SK-N-SH treated with all-trans-retinoic acid at 6 μM for 48 hours (cell line): ENCODE measurements around the gene TRPM2.

Experiments
- ATAC-seq: fragments of 200-7000 bp; cut with Tn5 transposase; 3 replicates; pipeline ENCODE4 v1.9.1; 2020; ENCODE audit warnings: mild to moderate bottlenecking, moderate library complexity
- ARNTL ChIP-seq: fragments of 450-650 bp; formaldehyde crosslinking; IDR thresholded peaks from 2 replicates; pipeline ENCODE4 v1.5.0; 2020; ENCODE audit warnings: low read depth, mild to moderate bottlenecking, moderate library complexity, borderline replicate concordance
- BACH2 ChIP-seq: fragments of 250-450 bp; sonication (Bioruptor Pico); IDR thresholded peaks from 2 replicates; pipeline ENCODE4 v1.9.0; 2021; ENCODE audit warnings: mild to moderate bottlenecking, borderline replicate concordance
- CSDC2 ChIP-seq: fragments of 250-450 bp; sonication (Bioruptor Pico); IDR thresholded peaks from 2 replicates; pipeline ENCODE4 v1.5.0; 2020; ENCODE audit warnings: mild to moderate bottlenecking, moderate library complexity
- ESRRG ChIP-seq: fragments of 250-450 bp; sonication (Bioruptor Pico); IDR thresholded peaks from 2 replicates; pipeline ENCODE4 v1.6.1; 2021; ENCODE audit warnings: mild to moderate bottlenecking
- GLIS3 ChIP-seq: fragments of 250-450 bp; sonication (Bioruptor Pico); IDR thresholded peaks from 2 replicates; pipeline ENCODE4 v1.5.0; 2020; ENCODE audit warnings: mild to moderate bottlenecking, moderate library complexity
- ISL1 ChIP-seq: fragments of 250-450 bp; sonication (Bioruptor Pico); IDR thresholded peaks from 2 replicates; pipeline ENCODE4 v2.1.2; 2022; ENCODE audit warnings: mild to moderate bottlenecking, moderate library complexity
- OSR1 ChIP-seq: fragments of 250-450 bp; sonication (Bioruptor Pico); IDR thresholded peaks from 2 replicates; pipeline ENCODE4 v1.8.0; 2022; ENCODE audit warnings: moderate library complexity, mild to moderate bottlenecking, inconsistent platforms
- PPARA ChIP-seq: fragments of 250-450 bp; sonication (Bioruptor Pico); IDR thresholded peaks from 2 replicates; pipeline ENCODE4 v1.5.0; 2020; ENCODE audit warnings: mild to moderate bottlenecking, borderline replicate concordance
- RARB ChIP-seq: fragments of 250-450 bp; sonication (Bioruptor Pico); IDR thresholded peaks from 2 replicates; pipeline ENCODE4 v1.8.0; 2021; ENCODE audit warnings: mild to moderate bottlenecking, moderate library complexity
- SNAI2 ChIP-seq: fragments of 250-450 bp; sonication (Bioruptor Pico); IDR thresholded peaks from 2 replicates; pipeline ENCODE4 v1.5.0; 2020; ENCODE audit warnings: mild to moderate bottlenecking, moderate library complexity
- TCF4 ChIP-seq: fragments of 250-450 bp; sonication (Bioruptor Pico); IDR thresholded peaks from 2 replicates; pipeline ENCODE4 v1.8.0; 2021; ENCODE audit warnings: mild to moderate bottlenecking, moderate library complexity, borderline replicate concordance
- TOX ChIP-seq: fragments of 250-450 bp; sonication (Bioruptor Pico); IDR thresholded peaks from 2 replicates; pipeline ENCODE4 v1.8.0; 2021; ENCODE audit warnings: mild to moderate bottlenecking, moderate library complexity, borderline replicate concordance
- ZFP3 ChIP-seq: fragments of 250-450 bp; sonication (Bioruptor Pico); IDR thresholded peaks from 2 replicates; pipeline ENCODE4 v1.5.0; 2020; ENCODE audit warnings: mild to moderate bottlenecking, moderate library complexity
- ZFP30 ChIP-seq: fragments of 450-650 bp; formaldehyde crosslinking; IDR thresholded peaks from 2 replicates; pipeline ENCODE4 v1.5.0; 2022; ENCODE audit warnings: mild to moderate bottlenecking, moderate library complexity
- ZNF565 ChIP-seq: fragments of 450-650 bp; formaldehyde crosslinking; conservative IDR thresholded peaks from 2 replicates; pipeline ENCODE4 v1.5.0; 2020; ENCODE audit warnings: low read depth, mild to moderate bottlenecking, moderate library complexity
- ZNF70 ChIP-seq: fragments of 450-650 bp; formaldehyde crosslinking; IDR thresholded peaks from 2 replicates; pipeline ENCODE4 v1.5.0; 2020; ENCODE audit warnings: mild to moderate bottlenecking, moderate library complexity
- ZNF8 ChIP-seq: fragments of 450-650 bp; formaldehyde crosslinking; IDR thresholded peaks from 2 replicates; pipeline ENCODE4 v1.5.0; 2020; ENCODE audit warnings: mild to moderate bottlenecking, moderate library complexity
- TF ChIP-seq, protein P1 (sequence below): fragments of 250-450 bp; sonication (Bioruptor Pico); IDR thresholded peaks from 2 replicates; pipeline ENCODE4 v1.5.1; 2021; ENCODE audit warnings: mild to moderate bottlenecking, moderate library complexity
- TF ChIP-seq, protein P2 (sequence below): fragments of 250-450 bp; sonication (Bioruptor Pico); IDR thresholded peaks from 2 replicates; pipeline ENCODE4 v1.8.0; 2020; ENCODE audit warnings: mild to moderate bottlenecking, moderate library complexity, borderline replicate concordance
- TF ChIP-seq, protein P3 (sequence below): fragments of 250-450 bp; sonication (Bioruptor Pico); IDR thresholded peaks from 2 replicates; pipeline ENCODE4 v1.8.0; 2021; ENCODE audit warnings: low read depth, mild to moderate bottlenecking, moderate library complexity, borderline replicate concordance
- TF ChIP-seq, protein P4 (sequence below): fragments of 250-450 bp; sonication (Bioruptor Pico); IDR thresholded peaks from 2 replicates; pipeline ENCODE4 v1.5.0; 2020; ENCODE audit warnings: mild to moderate bottlenecking, moderate library complexity
- TF ChIP-seq, protein P5 (sequence below): fragments of 250-450 bp; sonication (Bioruptor Pico); IDR thresholded peaks from 2 replicates; pipeline ENCODE4 v1.5.1; 2020; ENCODE audit warnings: low read depth, mild to moderate bottlenecking, moderate library complexity

TRPM2 gene

DNA sequence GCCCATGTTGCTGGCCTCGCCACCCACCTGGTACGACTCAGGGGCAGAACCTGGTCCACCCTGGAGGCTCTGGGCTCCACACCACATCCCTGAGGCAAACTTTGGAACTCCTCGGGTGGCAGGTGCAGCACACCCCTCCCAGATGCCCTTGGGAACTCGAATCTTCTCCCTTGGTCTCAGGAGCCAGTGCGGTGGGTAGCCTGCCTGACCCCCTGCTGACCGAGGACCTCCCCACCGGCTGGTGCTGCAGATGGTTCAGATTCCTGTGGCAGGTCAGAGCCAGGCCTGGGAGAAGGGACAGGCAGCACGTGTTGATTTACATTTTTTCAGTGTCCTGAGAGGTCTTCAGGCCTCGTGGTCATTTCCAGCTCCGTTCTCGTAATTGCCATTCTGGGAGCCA is 7.9 kb upstream of the TRPM2 start:
- ATAC-seq = no peak
- TF ChIP-seq SNAI2 (no peak), ZFP30 (no peak), ESRRG (CRISPR knock-in tag) (no peak), ZFP3 (CRISPR knock-in tag) (no peak), ZNF565 (no peak)

DNA sequence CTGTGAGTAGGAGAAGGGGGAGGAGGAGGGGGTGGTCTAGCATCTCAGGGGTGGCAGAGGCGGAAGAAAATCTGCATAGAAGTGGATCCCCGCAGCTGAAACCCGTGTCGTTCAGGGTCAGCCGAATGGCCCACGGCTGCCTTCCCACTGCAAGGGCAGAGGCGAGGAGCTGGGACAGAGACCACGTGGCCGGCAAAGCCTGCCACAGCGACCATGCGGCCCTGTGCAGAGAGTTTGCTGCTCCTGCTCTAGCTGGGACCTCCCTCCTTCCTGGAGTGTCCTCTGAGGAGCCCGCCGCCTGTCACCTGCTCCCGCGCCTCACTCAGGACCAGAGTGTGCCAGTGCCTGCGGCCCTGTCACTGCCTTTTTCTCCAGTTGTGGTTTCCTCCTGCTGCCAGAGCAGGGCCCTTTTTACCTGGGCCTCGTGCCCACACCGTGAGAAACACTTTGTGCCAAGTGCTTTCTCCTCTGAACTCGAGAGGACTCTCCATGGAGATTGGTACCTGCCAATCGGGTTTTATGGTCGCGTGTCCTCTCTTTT is 5.4 kb upstream of the TRPM2 start:
- TF ChIP-seq ZFP3 (CRISPR knock-in tag) (no peak), RARB (CRISPR knock-in tag) (no peak), ARNTL (CRISPR knock-in tag) (no peak), OSR1 (no peak), TCF4 (no peak), ZFP30 (no peak), BACH2 (CRISPR knock-in tag) (no peak)
- TF ChIP-seq, protein P1, sequence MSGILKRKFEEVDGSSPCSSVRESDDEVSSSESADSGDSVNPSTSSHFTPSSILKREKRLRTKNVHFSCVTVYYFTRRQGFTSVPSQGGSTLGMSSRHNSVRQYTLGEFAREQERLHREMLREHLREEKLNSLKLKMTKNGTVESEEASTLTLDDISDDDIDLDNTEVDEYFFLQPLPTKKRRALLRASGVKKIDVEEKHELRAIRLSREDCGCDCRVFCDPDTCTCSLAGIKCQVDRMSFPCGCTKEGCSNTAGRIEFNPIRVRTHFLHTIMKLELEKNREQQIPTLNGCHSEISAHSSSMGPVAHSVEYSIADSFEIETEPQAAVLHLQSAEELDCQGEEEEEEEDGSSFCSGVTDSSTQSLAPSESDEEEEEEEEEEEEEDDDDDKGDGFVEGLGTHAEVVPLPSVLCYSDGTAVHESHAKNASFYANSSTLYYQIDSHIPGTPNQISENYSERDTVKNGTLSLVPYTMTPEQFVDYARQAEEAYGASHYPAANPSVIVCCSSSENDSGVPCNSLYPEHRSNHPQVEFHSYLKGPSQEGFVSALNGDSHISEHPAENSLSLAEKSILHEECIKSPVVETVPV (CRISPR knock-in tag) = no peak
- TF ChIP-seq, protein P2, sequence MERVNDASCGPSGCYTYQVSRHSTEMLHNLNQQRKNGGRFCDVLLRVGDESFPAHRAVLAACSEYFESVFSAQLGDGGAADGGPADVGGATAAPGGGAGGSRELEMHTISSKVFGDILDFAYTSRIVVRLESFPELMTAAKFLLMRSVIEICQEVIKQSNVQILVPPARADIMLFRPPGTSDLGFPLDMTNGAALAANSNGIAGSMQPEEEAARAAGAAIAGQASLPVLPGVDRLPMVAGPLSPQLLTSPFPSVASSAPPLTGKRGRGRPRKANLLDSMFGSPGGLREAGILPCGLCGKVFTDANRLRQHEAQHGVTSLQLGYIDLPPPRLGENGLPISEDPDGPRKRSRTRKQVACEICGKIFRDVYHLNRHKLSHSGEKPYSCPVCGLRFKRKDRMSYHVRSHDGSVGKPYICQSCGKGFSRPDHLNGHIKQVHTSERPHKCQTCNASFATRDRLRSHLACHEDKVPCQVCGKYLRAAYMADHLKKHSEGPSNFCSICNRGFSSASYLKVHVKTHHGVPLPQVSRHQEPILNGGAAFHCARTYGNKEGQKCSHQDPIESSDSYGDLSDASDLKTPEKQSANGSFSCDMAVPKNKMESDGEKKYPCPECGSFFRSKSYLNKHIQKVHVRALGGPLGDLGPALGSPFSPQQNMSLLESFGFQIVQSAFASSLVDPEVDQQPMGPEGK (CRISPR knock-in tag) = no peak

DNA sequence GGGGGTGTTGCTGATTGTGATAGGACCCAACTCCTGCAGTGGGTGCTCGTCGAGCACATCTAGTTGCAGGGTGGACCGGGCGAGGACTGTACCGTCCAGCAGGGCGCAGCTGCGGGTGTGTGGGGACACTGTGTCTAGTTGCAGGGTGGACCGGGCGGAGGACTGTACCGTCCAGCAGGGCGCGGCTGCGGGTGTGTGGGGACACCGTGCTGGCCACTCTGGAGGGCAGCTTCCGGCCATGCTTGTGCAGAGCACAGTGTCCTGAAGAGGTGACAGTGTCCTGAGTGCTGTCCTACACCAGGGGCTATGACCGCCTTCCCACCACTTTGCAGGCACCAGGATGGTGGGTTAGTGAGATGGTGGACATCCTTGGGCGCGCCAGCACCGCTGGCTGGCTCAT is 4.6 kb upstream of the TRPM2 start:
- TF ChIP-seq PPARA (no peak), TCF4 (no peak), RARB (CRISPR knock-in tag) (no peak), OSR1 (no peak), ZNF8 (CRISPR knock-in tag) (no peak), ZNF70 (CRISPR knock-in tag) (no peak), ISL1 (no peak), TOX (CRISPR knock-in tag) (no peak), ARNTL (CRISPR knock-in tag) (no peak)
- TF ChIP-seq, protein P3, sequence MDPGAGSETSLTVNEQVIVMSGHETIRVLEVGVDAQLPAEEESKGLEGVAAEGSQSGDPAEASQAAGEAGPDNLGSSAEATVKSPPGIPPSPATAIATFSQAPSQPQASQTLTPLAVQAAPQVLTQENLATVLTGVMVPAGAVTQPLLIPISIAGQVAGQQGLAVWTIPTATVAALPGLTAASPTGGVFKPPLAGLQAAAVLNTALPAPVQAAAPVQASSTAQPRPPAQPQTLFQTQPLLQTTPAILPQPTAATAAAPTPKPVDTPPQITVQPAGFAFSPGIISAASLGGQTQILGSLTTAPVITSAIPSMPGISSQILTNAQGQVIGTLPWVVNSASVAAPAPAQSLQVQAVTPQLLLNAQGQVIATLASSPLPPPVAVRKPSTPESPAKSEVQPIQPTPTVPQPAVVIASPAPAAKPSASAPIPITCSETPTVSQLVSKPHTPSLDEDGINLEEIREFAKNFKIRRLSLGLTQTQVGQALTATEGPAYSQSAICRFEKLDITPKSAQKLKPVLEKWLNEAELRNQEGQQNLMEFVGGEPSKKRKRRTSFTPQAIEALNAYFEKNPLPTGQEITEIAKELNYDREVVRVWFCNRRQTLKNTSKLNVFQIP (CRISPR knock-in tag) = no peak
- TF ChIP-seq, protein P4, sequence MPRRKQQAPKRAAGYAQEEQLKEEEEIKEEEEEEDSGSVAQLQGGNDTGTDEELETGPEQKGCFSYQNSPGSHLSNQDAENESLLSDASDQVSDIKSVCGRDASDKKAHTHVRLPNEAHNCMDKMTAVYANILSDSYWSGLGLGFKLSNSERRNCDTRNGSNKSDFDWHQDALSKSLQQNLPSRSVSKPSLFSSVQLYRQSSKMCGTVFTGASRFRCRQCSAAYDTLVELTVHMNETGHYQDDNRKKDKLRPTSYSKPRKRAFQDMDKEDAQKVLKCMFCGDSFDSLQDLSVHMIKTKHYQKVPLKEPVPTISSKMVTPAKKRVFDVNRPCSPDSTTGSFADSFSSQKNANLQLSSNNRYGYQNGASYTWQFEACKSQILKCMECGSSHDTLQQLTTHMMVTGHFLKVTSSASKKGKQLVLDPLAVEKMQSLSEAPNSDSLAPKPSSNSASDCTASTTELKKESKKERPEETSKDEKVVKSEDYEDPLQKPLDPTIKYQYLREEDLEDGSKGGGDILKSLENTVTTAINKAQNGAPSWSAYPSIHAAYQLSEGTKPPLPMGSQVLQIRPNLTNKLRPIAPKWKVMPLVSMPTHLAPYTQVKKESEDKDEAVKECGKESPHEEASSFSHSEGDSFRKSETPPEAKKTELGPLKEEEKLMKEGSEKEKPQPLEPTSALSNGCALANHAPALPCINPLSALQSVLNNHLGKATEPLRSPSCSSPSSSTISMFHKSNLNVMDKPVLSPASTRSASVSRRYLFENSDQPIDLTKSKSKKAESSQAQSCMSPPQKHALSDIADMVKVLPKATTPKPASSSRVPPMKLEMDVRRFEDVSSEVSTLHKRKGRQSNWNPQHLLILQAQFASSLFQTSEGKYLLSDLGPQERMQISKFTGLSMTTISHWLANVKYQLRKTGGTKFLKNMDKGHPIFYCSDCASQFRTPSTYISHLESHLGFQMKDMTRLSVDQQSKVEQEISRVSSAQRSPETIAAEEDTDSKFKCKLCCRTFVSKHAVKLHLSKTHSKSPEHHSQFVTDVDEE = no peak
- TF ChIP-seq, protein P5, sequence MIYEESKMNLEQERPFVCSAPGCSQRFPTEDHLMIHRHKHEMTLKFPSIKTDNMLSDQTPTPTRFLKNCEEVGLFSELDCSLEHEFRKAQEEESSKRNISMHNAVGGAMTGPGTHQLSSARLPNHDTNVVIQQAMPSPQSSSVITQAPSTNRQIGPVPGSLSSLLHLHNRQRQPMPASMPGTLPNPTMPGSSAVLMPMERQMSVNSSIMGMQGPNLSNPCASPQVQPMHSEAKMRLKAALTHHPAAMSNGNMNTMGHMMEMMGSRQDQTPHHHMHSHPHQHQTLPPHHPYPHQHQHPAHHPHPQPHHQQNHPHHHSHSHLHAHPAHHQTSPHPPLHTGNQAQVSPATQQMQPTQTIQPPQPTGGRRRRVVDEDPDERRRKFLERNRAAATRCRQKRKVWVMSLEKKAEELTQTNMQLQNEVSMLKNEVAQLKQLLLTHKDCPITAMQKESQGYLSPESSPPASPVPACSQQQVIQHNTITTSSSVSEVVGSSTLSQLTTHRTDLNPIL (CRISPR knock-in tag) = no peak
- no peak for ATAC-seq

More for the DNA sequence above, 5.4 kb upstream of the TRPM2 start:
- ATAC-seq = no peak

DNA sequence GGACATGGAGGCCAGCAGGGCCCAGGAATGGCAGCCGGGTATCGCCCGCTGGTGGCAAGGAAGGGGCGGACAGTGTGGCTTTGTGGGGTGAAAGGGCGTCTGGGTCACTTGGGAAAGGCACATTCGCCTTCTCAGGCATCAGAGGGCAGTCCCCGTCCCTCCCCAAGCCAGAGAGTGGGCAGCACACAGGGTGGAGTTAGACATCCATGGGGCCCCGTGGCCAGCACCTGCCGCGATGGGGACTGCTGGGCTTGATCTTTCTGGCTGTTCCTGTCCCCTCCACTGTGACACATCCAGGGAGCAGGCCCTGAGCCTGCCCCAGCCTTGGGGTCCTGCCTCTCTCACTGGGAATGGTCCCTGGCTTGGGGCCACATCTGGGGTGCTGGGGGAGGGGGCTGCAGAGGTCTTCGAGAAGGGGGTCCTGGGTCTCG is 4.0 kb upstream of the TRPM2 start:
- TF ChIP-seq ISL1 (no peak), ARNTL (CRISPR knock-in tag) (no peak), SNAI2 (no peak), PPARA (no peak), TCF4 (no peak), CSDC2 (CRISPR knock-in tag) (no peak), ZNF565 (no peak), BACH2 (CRISPR knock-in tag) (no peak), GLIS3 (CRISPR knock-in tag) (no peak), ZNF70 (CRISPR knock-in tag) (no peak)
- TF ChIP-seq, protein P5 (CRISPR knock-in tag) = no peak
- TF ChIP-seq, protein P3 (CRISPR knock-in tag) = no peak
- no peak for ATAC-seq
